BJ (cell line): ENCODE results near the gene SLC48A1. TPM values are rescaled to one million over a fixed set of nuclear protein-coding genes. Genes with fewer than 3 reads are reported as not detected.

ENCODE experiments used
- CTCF ChIA-PET: fragments of 350-600 bp; formaldehyde crosslinking; extraction: SDS; loops from one replicate; lab custom pipeline; 2021; ENCODE audit warnings: antibody characterized with exemption, inconsistent platforms; lab: Yijun Ruan, JAX
- POLR2A ChIA-PET: fragments of 300-600 bp; sonication (Branson Sonifier 250); formaldehyde crosslinking; extraction: SDS; loops from one replicate; lab custom pipeline; 2021; ENCODE audit warnings: antibody characterized with exemption; lab: Charles Lee
- DNase-seq: peaks from one replicate; pipeline ENCODE4 v3.0.0-alpha.2; 2011; ENCODE audit warnings: low read depth
- H3K27me3 ChIP-seq: 2 replicates; pipeline ENCODE4 v1.6.0; 2011; ENCODE audit warnings: low read length; ENCODE audit not compliant: control insufficient read depth, insufficient read depth
- H3K36me3 ChIP-seq: 2 replicates; pipeline ENCODE4 v1.5.1; 2011; ENCODE audit warnings: low read length; ENCODE audit not compliant: control insufficient read depth, insufficient read depth
- H3K4me3 ChIP-seq: 2 replicates; pipeline ENCODE4 v1.5.1; 2011; ENCODE audit warnings: low read depth, mild to moderate bottlenecking, control low read depth, low read length
- polyA plus RNA-seq: library from polyadenylated mRNA; depleted of rRNA; stranded (reverse); fragments of >200 nt; gene quantifications from 2 replicates; pipeline ENCODE4 v1.2.3, GENCODE V29; 2011
- TF ChIP-seq, protein P1 (sequence below): IDR thresholded peaks from 2 replicates; pipeline ENCODE4 v1.5.1; 2011; ENCODE audit warnings: low read depth, mild to moderate bottlenecking, control low read depth, inconsistent platforms, low read length, moderate library complexity; ENCODE audit not compliant: insufficient read depth

Gene SLC48A1
- polyA plus RNA-seq, 1 experiment, result 16.6 TPM

DNA sequence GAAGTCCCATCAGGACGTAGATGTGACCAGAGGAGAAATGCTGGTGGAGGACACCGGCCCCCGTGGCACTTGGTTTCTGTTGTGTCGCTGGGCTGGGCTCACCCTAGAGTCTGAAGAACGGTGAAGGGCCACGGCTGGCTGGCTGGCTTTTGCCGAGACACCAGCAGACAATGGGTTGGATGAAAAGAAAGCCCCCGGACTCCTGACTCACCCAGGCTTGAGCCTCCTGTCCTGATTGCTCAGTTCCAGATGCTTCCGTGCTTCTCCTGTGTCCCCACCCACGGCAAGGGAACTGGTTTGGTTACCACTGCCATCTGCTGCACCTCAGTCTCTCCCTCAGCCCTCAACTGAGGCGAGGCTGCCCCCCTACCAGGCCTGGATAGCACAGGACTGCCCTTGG is 37.4 kb upstream of the SLC48A1 start:
- DNase-seq, result no peak
- no peak overlapping the region for H3K4me3 ChIP-seq
- CTCF ChIA-PET, result interaction anchor here (2.6 to 17.6 kb wide), 4 partner anchors 9 to 38 kb away, joined by 12 to 454 read pairs (median 93); partner anchors contain the start of genes RAPGEF3 and SLC48A1
- H3K27me3 ChIP-seq, result peaks cover 3% of the 10 kb centered on the region; the same call in 1 of the 2 replicates
- TF ChIP-seq, protein P1, sequence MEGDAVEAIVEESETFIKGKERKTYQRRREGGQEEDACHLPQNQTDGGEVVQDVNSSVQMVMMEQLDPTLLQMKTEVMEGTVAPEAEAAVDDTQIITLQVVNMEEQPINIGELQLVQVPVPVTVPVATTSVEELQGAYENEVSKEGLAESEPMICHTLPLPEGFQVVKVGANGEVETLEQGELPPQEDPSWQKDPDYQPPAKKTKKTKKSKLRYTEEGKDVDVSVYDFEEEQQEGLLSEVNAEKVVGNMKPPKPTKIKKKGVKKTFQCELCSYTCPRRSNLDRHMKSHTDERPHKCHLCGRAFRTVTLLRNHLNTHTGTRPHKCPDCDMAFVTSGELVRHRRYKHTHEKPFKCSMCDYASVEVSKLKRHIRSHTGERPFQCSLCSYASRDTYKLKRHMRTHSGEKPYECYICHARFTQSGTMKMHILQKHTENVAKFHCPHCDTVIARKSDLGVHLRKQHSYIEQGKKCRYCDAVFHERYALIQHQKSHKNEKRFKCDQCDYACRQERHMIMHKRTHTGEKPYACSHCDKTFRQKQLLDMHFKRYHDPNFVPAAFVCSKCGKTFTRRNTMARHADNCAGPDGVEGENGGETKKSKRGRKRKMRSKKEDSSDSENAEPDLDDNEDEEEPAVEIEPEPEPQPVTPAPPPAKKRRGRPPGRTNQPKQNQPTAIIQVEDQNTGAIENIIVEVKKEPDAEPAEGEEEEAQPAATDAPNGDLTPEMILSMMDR, result no peak
- POLR2A ChIA-PET, result no interaction called here
- H3K36me3 ChIP-seq, result no peaks in the 10 kb centered on the region

DNA sequence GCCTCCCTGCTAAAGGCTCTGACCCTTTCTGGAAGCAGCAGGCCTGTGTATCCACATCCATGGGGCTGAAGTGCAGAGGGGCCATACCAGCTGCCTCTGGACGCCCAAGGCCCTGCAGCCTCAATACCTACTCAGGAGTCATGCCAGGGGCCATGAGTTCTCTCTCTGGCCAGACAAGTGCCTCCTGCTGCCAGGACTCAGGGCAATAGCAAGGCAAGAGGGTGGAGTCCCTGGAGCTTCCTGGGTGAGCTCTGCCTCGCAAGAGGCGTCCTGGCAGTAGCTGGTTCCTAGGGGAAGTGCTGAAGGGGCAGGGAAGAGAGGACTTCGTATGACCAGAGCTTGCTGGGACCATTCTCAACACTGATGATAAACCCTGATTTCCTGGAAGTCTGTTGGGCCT is 36.8 kb upstream of the SLC48A1 start:
- POLR2A ChIA-PET, result interaction anchor here (0.6 to 0.8 kb wide), 2 partner anchors 43 to 98 kb away, joined by 3 to 7 read pairs; no protein-coding TSS in a partner anchor
- no peak overlapping the region for H3K4me3 ChIP-seq
- CTCF ChIA-PET, result interaction anchor here (0.8 to 17.6 kb wide), 7 partner anchors 9 to 102 kb away, joined by 4 to 454 read pairs (median 18); partner anchors contain the start of genes RAPGEF3 and SLC48A1
- TF ChIP-seq, protein P1, result no peak
- H3K27me3 ChIP-seq, result peaks cover 3% of the 10 kb centered on the region; the same call in 1 of the 2 replicates
- no peak for DNase-seq
- H3K36me3 ChIP-seq, result no peaks in the 10 kb centered on the region

DNA sequence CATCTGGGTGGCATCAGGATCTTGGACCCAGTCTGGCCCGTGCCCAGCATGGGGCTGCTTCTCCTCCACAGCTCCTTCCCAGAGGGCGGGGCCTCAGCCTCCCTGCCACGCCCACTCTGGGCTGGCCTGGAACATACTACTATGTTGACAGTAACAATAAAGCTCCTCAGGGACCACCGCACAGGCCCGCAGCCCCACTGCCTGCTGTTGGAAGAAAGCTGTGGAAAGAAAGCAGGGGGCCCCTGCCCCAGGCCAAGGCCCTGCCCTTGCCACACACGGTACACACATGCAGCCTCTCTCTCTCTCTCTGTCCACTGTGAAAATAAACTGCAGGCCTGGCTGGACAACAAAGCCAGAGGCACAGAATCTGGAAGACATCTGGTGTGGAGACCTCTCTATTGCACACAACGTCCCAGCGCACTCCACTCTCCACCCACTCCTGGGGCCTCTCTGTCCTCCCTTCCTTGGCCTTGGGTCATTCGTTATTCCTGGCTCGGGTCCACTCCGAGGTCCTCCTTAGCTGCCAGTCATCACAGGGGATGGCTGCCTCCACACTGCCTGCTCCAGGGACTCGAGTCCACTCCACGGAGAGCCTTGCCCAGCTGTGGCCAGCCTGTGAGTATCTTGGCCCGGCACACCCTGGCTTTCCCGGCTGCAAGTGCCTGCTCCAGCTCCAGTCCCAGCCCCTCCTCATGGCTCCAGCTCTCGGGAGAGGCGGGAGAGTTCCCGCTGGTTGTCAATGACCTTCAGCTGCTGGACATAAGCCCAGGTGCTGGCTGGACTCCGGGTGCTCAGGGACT is 36.0 kb upstream of the SLC48A1 start:
- TF ChIP-seq, protein P1, result no peak
- H3K36me3 ChIP-seq, result no peaks in the 10 kb centered on the region
- no peak overlapping the region for H3K4me3 ChIP-seq
- H3K27me3 ChIP-seq, result peaks cover 3% of the 10 kb centered on the region; the same call in 1 of the 2 replicates
- DNase-seq, result no peak
- ChIA-PET CTCF (interaction anchor here (0.8 to 17.6 kb wide), 7 partner anchors 10 to 101 kb away, joined by 4 to 454 read pairs (median 18); partner anchors contain the start of genes RAPGEF3 and SLC48A1), POLR2A (interaction anchor here (0.6 to 0.8 kb wide), 2 partner anchors 42 to 97 kb away, joined by 3 to 7 read pairs; no protein-coding TSS in a partner anchor)

DNA sequence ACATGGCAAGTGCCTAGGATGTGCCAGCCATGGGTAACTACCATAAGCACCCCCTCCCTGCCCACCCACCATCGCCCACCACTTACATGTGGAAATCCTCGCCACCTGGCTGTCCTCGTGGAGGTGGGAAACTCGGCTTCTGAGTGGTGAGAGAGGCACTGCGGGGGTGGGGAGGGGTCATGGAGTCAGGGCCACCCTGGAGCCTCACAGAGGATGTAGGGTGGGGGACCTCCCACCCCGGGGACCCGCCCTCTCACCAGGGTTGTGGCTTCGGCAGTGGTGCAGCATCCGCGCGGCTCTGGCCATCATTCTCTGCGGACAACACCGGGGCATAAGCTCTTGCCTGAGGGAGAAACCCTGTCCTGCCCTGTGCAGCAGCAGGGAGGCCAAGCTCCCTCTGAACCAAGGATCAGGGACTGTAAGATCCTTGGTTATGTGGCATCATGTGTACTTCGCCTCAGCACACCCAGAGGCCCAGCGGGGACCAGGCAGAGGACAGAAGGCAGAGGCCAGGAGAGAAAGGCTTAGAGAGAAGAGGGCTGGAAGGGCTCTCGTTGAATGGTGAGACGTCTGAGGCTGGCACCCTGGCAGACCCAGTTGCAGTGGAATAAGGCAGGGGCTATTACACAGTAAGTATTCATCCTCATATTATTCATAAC is 35.0 kb upstream of the SLC48A1 start:
- TF ChIP-seq, protein P1, result no peak
- ChIA-PET POLR2A (no interaction called here), CTCF (interaction anchor here (1.0 to 17.6 kb wide), 5 partner anchors 21 to 100 kb away, joined by 3 to 454 read pairs (median 23); partner anchors contain the start of genes RAPGEF3 and SLC48A1)
- Histone ChIP-seq H3K27me3 (0 out of 2 replicates have a peak, but pooled peaks cover 1% of the 10 kb centered on the region), H3K36me3 (no peaks in the 10 kb centered on the region), H3K4me3 (no peak overlapping the region)
- DNase-seq, result no peak
